HG03442 (cell line): Measurements from ENCODE around the gene TMEM80.
"Not testable (repeated sequence)": the region's sequence is repeated elsewhere in the genome, so short reads cannot be mapped to it uniquely, and the experiment has no call there.

Experiments used
- ATAC-seq: cut with Tn5 transposase; IDR thresholded peaks from one replicate; pipeline ENCODE4 v1.9.1; 2021; ENCODE audit warnings: mild to moderate bottlenecking, moderate library complexity; ENCODE audit not compliant: unreplicated experiment

Gene TMEM80

DNA sequence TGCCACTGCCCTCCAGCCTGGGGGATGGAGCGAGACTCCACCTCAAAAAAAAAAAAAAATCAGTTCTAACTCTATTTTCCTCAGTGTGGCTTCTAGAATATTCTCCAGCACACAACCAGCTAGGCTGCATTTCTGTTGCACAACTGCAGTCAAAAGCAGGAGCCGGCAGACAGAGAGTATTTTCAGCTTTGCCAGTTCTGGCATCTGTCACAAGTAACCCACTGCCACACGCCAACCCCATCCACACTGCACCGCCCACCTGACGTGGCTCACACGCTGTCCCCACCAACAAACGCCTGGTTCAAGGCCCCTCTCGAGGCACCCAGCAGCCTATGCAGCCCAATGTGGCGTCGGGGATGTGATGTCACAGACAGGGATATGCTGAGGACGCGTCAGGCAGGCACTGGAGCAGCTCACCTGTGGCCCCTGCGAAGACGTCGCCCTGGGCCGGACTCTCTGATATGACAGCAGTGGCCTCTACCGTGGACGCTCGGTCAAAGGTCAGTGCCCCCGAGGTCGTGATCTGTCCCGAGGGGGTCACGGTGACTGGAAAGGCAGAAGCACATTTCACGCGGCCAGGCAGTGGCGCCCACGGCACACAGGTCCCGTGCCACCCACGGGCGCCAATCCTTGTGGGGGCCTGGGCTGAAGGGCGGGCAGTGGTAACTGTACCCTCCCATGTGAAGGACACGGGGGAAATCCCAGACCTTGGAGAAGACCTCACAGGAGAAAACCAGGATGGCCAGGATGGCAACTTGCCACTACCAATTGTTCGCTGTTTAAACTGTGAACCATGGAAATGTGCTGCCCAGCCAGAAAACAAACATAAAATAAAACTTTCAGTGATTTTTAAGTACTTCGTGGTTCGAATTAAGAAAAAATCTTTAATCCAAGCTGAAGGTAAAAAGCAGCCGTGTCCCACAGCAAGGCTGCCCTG, 16.1 kb upstream of the TMEM80 start:
- ATAC-seq: no peak

DNA sequence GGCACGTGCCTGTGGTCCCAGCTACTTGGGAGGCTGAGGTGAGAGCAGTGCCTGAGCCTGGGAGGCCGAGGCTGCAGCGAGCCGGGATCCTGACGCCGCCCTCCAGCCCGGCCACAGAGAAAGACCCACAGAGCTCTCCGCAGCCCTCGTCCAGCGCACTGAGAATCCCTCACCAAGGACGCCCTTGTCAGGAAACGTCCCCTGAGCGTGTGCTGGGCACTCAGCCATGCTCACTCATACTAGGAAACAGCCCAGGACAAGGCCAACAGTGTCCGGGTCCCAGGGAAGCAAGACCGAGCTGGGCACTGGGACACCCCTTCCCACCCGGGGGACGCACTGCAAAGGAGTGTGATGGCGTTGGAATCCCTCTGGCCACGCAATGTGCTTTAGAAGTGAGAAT, 15.1 kb upstream of the TMEM80 start:
- no peak for ATAC-seq

- no peak for ATAC-seq
Measured at GRCh38 chr11:680970-681369, 14.6 kb upstream of the TMEM80 start.

GRCh38 chr11:686451-687243, 9.0 kb upstream of the TMEM80 start:
- no peak for ATAC-seq

- no peak for ATAC-seq
Measured at GRCh38 chr11:687751-688150, 7.9 kb upstream of the TMEM80 start.

DNA sequence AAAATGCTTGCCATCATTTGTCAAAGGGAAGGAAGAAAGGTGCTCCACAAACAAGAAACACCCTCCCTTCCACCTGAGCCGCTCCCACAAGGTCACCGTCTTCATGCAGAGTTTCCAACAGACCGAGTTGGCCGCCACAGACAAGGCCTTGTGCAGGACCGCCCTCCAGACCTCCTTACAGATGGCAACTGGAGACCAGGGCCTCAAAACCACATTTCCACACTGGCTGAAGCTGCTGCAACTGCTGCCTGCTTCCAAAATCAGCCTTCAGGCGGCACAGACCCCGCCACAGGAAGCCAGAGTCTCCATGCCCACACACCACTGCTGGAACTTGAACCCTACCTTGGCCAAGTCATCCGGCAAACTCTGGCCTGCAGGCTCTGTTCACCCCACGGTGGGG, 6.9 kb upstream of the TMEM80 start:
- no peak for ATAC-seq

GRCh38 chr11:689625-690024, 6.0 kb upstream of the TMEM80 start:
- no peak for ATAC-seq

- ATAC-seq: not testable (repeated sequence)
Measured at GRCh38 chr11:690244-690643, 5.4 kb upstream of the TMEM80 start.

DNA sequence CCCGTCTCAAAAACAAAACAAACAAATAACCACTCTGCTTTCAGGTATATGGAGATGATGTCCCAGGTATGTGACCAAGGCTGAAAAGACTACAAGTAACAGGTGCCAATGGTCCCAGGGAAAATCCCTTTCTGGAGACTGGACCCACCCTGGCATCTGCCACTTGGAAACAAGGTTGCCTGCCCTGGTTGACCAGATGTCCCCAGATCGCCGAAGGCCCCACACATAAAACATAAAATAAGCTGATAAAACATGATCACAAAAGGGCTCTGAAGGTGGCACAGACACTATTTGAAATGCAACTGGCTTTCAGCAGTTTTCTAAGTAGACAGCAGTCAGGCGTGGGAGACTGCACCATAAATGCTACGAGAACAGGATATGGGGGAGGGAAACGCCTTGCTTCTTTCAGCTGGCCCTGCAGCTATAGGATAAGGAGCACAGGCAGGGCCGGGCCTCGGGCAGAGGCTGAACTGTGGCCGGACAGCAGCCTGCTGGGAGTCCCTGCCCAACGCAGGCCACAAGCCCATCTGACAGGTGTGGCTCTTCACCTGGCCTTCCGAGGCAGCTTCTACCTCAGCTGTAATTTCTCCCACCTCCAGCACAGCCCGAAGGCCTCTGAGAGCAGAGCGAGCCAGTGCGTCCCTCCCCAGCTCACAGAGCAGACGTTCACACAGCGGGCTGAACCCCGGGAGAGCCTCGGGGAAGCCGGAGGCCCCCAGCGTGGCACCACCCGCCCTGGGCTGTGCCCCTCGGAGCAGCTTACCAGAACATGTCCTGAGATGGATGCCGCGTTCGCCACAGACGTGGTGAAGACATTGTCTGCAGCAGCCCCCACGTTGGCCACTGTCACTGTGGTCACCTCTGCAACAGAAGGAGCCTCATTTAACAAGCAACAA, 4.6 kb upstream of the TMEM80 start:
- no peak for ATAC-seq

- ATAC-seq: no peak
Measured at GRCh38 chr11:691710-692590, 3.7 kb upstream of the TMEM80 start.

DNA sequence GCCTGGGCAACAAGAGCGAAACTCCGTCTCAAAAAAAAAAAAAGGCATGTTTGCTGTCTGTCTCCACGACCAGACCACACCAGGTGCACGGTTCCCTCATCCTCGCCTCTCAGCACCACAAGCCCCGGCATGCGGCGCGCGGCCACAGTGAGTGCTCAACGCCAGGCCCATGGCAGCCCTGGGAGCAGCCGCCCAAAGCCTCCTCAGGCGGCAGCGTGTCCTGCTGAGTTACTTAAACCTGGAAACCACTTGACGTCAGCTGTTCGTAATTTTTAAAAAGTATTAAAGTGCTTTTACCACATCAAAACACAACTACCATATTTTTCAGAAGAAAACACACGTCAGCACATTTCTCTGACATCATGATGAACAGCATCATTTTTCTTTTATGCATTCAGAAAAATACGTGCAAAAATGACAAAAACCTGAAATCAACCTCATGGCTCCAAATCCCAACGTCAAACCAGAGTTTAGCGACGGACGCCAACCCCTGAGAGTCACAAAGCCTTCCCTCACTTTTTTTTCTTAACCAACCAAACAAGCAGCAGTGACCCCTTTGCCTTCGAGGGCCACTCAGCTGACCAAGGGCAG, 2.7 kb upstream of the TMEM80 start:
- ATAC-seq: no peak

DNA sequence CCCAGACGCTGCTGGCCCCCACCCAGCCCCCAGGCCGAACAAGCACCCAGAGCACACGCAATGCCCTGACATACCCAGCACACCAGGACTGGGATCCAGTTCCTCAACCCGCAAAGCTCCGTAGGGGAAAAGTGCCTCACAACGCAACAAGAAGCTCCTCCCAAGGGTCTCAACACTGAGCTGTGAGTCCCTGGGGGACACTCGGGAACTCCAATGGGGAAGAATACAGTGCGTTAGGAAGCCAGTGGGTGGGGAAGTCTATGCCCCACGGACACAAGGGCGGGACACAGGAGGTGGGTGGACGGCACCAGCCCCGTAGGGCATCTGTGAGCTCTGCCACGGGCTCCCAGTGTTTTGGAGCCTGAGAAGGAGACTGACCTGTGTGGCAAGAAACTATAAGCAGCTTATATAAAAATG, 2.2 kb upstream of the TMEM80 start:
- no peak for ATAC-seq

DNA sequence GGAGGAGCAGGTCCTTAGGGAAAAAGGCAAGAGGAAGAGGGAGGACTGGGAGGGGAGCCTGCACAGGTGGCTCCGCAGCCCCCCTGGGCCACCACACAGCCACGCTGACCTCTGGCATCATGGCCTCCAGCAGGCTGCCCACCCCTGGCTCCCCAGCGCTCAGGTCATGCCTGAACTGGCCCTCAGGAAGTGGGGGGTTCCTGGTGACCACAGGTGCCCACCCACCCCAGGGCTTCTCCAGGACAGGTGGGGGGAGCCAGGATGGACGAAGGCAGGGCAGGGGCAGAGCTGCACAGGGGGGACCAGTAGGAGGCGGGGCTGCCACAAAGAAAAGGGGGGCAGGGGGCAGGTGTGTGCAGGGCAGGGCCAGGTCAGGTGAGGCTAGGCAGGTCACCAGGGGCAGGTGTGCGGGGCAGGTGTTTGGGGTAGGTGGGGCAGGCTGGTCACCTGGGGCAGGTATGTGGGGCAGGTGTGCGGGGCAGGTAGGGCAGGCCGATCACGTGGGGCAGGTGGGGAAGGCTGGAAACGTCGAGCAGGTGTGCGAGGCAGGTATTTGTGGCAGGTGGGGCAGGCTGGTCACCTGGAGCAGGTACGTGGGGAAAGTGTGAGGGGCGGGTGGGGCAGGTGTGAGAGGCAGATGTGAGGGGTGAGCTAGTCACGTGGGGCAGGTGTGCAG, 1.6 kb upstream of the TMEM80 start:
- no peak for ATAC-seq

DNA sequence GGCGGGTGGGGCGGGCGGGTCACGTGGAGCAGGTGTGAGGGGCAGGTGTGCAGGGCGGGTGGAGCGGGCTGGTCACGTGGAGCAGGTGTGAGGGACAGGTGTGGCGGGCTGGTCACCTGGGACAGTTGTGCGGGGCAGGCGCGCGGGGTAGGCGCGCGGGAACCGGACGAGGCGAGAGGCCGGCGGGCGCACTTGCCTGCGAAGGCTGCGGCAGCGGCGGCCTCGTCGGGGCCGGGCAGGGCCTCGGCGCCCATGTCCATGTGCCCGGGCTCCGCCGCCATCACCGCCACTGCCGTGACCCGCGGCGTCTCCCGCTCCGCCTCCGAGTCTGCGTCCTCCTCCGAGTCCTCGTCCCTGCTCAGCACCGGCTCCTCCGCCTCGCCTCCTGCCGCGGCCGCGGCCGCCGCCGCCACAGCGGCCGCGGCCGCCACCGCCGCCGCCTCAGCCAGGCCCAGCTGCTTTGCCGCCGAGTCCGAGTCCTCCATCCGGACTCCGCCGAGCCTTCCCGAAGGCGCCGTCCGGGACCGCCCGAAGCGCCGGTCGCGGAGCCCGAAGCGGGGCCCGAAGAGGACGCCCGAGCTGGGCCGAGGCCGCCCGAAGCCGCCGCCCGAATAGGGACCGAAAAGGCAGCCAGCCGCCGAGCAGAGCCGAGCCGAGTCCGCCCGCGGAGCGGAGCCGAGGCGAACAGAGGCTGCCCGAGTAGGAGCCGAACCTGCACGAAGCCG, 891 bp upstream of the TMEM80 start, which contains the start of gene DEAF1:
Gene DEAF1 (minus strand): TSS at position 660 of the 725 bp plus-strand sequence. CDS start 175 bp downstream, at position 485.
- peak; percentile 74 for ATAC-seq

- ATAC-seq: no peak
Measured at GRCh38 chr11:695288-695537, 403 bp upstream of the TMEM80 start.

GRCh38 chr11:696955-697491, 1.4 kb downstream of the TMEM80 start:
- no peak for ATAC-seq

DNA sequence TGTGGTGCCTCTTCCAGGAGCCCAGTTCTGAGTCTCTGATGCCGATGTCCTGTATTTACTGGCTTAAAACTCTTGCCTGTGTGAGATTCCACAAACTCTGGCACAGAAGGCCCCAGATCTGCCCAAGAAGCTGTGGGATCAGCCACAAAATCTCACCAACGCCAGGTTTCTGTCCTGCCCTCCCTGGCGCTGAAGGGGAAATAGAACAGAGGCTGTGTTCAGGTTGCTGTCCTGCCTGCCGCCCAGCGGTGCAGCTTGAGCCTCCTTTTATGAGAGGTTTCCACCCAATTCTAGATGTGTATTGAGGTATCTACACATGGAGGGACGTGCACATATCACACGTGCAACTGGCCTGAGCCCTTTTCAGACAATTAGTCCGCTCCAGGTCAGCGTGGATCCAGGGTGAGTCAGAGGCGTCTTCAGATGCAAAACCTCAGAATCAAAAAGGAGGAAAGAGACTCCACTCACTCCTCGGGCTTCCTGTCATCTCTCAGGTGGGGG, 2.2 kb downstream of the TMEM80 start:
- ATAC-seq: no peak

- ATAC-seq: no peak
Measured at GRCh38 chr11:698493-699115, 3.0 kb downstream of the TMEM80 start.
